Right lung (tissue), 5 donors: ENCODE results near the gene ACOT12. TPM values are rescaled to one million over a fixed set of nuclear protein-coding genes. Genes with fewer than 3 reads are reported as not detected.
"Not testable (repeated sequence)": the region's sequence is repeated elsewhere in the genome, so short reads cannot be mapped to it uniquely, and the experiment has no call there.

ENCODE experiments used
- DNase-seq, 2 donors: peaks; one replicate each; pipeline ENCODE4 v3.0.0-alpha.2; 2013
- polyA plus RNA-seq, 5 donors: library from polyadenylated mRNA; unstranded; fragments of 120-200 nt; gene quantifications; one replicate each; pipeline versions ENCODE4 v1.2.1 to v1.2.3, GENCODE V29; 2013; ENCODE audit warnings: inconsistent platforms in 1 of 5, low replicate concordance in 1 of 5; ENCODE audit not compliant: insufficient read length in 5 of 5, insufficient read depth in 1 of 5

The ACOT12 gene
- polyA plus RNA-seq, 5 donors: 0.25 to 0.54 (median 0.37) TPM

DNA sequence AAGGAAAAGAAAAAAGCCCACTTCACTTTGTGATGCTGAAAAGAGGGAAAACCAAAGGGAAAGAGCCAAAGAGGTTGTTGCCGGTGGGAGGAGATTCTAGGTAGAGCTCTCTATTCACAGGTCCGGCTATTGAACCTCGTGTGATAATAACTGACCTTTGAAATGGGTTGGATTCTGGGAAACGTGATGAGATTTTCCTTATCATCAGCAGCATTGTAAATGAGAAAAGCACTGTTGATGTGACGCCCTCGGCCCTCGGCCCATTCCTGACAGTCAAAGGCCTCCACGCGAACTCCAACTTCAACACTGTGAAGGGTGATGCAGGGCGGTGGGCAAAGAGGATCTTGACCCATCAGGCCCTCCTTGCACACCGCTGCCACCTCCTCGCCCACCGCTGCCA, 49.2 kb downstream of the ACOT12 start:
- DNase-seq: no peak

DNA sequence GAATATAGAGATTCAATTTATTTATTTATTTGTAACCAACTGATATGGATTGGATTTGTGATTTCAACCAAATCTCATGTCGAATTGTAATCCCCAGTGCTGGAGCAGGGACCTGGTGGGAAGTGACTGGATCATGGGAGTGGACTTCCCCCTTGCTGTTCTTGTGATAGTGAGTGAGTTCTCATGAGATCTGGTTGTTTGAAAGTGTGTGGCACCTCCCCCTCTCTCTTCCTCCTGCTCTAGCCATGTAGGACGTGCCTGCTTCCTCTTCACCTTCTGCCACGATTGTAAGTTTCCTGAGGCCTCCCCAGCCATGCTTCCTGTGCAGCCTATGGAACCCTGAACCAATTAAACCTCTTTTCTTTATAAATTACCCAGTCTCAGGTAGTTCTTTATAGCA, 55.7 kb downstream of the ACOT12 start:
- not testable (repeated sequence) for DNase-seq

DNA sequence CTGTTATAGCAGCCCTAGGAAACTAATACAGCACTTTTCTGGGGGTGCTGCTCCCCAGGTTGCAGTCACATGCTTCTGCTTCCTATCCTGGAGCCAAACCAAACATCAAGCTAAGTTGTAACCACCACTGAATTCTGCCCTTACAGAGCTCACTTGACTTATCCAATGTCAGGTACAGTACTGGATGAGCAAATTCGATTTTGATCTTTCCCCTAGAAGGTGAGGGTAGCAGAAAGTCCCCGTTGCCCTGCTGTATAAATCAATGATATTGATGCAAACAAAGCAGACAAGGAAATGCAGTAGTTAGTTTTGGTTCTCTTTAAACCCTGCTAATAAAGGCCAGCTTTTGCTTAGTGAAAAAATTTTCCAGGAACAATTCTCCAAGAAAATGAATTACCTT, 56.1 kb downstream of the ACOT12 start:
- DNase-seq: no peak

DNA sequence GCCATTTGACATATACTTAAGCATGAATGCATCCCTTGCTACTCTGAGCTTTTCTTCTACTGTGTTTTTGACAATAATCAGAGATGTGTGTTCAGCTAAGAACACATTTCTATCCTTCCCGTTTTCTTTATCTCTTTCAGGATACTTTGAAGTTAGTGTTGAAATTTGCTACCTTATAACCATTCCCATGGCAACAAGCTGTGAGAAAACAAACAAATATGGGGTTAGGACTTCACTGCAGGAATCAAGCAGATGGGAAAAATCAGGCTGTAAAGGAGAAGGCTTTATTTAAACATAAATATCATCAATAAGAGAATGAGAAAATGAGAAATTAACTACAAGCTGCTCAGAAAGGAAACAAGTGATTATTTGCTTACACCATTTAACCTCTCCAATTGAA, 57.4 kb downstream of the ACOT12 start:
- no peak for DNase-seq

DNA sequence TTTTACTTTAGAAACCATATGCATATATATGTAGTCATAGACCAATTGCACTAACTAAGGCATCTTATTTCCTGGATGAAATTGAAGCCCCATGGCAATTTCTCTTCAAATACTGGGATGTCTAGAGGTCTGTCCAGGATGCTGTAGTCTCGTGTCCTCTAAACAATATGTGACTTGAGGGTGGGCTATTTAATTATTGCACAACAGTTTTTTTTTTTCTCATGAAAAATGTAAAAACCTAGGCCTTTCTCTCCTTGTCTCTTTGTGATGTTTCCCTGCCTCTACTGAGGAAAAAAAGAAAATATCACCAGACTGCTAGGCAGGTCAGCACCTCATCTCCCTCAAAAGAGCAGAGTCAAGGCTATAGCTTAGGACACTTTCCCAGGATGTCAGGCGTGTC, 58.0 kb downstream of the ACOT12 start:
- DNase-seq: no peak

DNA sequence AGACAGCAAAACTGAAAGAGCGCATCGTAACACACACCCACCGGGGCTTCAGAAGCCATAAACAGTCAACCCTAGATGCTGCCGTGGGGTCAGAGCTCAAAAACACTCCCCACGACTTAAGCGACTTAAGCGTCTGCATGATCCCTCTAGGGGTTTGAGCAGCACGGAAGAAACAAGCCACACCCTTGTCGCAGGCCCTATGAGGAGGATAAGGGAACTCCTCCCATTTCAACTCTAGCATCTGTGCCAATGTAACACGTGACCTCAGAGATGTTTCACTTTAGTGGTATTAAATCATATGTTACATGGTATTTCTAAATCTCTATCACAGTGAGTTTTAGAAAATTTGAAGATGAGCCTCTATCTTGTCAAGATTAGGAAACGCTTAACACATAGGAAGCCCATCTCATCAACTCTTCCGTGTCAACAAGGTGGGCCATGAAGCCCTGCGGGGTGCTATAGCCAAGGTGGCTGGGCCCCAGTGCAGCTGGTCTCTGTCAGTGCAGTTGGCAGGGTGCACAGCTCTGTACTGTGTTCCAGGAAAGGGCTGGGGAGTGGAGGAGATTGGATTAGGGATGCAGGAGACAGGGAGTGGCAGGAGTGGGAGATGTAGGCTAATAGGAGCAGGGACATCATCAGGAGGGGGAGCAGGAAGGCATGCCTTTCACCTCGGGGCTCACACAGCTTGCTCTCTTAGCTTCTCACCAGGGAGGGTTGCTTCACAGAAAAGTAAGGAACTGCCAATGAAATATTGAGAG, 59.5 kb downstream of the ACOT12 start:
- DNase-seq: no peak

DNA sequence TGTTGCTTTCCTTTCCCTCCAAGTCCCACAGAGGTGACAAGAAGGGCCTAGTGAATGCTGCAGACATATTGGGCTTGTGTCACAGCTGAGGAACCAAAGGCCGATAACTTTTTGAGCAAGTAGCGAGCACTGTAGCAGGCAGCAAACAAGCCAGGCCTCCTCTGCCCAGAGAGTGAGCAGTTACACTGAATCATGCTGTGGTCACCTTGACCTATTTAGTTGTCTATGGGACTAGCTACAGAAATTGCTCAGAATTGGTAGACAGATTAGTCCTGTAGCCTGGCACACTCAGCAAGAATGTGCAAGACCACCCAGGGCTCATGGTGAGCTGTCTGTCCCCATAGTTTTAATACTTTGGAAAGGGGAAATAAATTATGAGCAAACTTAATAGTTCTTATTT, 67.4 kb downstream of the ACOT12 start:
- no peak for DNase-seq

DNA sequence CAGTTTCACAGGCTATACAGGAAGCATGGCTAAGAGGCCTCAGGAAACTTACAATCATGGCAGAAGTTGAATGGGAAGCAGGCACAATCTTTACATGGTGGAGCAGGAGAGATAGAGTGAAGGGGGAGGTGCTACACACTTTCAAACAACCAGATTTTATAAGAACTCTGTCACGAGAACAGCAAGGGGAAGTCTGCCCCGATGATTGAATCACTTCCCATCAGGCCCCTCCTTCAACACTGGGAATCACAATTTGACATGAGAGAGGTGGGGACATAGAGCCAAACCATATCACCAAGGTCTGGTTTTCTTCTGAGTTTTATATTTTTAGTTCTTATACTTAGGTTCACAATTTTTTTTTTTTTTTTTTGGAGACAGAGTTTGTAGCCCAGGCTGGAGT, 76.4 kb downstream of the ACOT12 start:
- DNase-seq: no peak

DNA sequence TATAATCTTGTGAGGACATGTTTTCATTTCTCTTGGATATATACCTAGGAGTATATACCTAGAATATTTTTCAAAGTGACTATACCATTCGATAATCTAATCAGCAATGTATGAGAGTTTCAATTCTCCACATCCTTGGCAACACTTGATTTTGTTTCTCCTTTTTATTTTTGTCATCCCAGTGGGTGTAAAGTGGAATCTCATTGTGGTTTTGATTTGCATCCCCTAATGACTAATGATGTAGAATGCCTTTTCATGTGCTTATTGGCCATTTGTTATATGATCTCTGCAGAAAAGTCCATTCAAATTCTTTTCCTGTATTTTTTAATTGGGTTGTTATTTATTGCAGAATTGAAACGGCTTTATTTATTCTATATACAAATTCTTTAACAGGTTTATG, 77.4 kb downstream of the ACOT12 start:
- DNase-seq: no peak

DNA sequence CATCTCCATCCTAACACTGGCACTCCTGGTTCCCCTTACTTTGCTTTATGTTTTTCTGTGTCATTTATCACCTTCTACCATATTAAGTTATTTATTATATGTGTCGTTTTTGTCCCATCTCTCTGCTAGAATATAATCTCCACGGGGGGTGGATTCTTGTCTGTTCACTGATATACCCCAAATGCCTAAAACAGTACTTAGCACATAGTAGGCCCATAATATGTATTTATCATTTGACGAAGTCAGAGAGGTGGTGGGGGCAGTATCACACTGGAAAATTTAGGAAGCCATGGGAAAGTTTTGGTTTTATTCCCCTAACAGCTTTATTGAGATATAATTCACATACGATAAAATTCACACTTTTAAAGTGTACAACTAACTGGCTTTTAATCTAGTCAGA, 78.1 kb downstream of the ACOT12 start:
- no peak for DNase-seq

DNA sequence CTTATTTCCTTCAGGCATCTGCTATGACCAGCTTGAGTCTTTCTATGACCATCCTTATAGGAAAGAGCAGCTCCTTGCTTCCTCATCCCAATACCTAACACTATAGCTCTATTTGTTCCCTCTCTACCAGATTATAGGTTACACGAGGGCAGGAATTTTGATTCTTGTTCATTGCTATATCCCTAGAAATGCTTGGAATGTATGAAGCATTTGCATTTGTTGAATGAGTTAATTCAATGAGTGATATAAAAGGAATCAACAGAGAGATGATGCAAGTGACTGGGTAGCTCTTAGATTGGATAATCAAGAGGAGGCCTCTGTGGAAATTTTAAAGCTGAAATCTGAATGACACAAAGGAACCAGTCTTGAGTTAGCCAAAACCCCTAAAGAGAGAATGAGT, 78.6 kb downstream of the ACOT12 start:
- DNase-seq: no peak

DNA sequence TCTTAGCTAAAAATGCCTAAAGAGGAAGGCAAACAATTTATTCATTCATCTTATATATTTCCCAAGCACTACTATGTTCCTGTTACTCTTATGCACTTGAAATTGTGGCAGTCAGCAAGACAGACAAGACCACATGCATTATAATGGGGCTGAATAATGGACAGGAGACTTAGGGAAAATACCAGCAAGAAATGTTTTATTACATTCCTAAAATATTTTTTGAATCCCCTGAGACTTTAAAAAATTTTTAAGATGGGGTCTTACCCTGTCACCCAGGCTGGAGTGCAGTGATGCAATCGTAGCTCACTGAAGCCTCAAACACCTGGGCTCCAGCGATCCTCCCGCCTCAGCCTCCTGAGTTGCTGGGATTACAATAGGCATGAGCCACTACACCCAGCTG, 79.4 kb downstream of the ACOT12 start:
- DNase-seq: no peak

DNA sequence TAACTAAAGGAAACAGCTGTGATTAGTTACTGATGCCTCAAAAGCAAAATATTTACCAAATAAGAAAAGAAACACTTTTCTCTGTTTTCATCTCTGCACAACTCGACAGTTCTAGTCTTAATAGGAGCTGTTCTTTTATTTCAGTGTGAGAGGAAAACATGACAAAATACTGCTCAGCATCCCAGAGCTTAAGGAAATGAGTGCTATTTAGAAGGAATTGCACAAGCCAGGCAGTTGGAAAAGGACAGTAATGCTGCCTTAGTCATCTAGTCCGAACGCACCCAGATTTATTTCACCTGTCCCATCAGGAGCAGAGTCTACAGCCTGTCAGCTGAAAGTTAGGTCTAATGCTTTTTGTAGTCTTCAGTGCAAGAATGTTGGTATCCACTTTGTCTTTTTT, 80.2 kb downstream of the ACOT12 start:
- DNase-seq: no peak

DNA sequence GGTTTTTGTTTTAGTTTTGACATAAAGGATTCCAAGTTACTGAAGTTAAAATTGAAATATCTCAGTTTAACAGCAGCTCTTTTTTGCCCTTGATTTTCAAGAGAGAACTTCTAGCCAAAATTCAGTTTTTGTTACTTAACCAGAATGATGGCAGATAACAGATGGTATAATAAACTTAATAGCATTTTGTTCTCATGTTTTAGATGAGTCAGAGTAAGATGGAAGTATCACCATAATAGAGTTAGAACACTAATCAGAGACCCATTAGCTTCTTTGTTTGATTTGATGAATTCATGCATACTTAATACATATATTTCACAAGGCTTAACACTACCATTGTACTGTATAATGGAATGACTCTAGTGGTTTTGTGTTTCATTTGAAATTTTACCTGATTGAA, 80.7 kb downstream of the ACOT12 start:
- no peak for DNase-seq

DNA sequence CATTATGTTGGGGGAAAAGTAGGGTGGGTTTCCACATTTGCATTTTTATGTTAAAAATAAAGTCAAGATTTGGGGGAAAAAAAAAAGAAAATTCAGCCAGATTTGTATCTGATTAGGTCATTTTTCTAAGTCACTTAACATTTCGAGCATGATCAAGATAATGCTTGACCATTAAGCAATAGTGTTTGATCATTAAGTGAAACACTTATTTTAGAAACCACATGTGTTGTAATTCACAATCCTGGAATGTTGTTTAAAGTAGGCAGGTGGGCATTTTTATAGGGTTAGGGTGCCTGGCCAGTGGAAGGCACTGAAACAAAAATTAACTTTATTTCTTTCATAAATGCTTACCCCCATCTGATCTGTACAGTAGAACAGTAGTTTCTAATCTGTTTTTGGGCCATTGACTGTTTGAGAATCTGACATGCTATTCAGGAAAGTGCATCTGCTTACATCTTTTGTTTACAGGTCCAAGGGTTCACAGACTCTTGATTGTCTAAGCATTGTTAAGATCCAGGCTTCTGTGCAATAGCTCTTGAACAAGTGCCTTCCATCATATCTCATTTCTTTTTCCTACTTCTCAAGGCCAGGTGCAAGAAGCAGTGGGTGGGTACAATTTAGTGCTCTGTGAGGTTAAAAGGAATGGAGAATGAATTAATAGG, 83.4 kb downstream of the ACOT12 start:
- no peak for DNase-seq

DNA sequence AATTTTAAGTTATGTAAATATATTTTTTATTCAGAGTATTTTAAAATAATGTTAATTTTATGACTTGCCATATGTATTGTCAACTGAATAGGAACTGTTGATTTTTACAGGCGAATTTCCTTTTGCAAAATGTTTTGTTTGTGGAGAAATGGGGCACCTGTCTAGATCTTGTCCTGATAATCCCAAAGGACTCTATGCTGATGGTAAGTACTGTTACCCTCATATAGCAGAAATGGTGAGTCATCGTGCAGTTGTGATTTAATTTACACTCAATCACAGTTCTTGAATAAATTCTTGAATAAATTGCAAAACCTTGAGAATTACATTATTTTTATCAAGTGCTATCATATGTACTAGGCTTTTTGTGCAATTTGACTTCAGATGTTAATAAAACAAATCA, 85.1 kb downstream of the ACOT12 start:
- no peak for DNase-seq

DNA sequence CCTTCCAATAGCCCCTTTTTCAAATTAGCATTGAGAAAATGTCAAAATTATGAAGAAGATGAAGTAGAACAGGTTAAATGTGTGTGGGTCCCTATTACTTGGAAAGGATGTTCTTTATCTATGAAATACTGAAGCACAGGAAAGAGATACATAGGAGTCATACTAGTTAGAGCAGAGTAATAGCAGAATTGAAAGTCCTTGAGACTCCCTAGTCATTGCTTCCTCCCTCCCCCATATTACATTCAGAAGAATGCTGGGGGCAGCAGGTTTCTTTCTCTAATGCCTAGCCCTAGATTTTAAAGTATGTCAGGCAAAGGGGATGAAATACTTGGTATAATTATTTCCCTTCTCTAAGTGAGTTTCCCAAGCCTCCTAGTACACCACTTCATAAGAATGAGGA, 88.1 kb downstream of the ACOT12 start:
- DNase-seq: no peak

DNA sequence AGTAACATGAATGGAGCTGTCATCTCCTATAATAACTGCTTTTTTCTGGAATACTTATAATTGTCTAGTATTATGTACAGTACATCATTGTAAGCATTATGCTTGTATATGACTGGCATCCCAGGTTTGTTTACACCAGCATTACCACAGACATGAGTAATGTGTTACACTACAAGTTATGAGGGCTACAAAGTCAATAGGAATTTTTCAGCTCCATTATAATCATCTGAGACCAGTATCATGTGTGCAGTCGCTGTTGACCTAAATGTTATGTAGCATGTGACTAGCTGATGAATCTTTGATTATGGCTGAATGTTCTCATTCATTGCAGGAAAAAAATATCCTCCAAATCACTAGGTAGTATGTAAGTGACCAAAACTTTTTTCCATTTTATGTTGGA, 90.4 kb downstream of the ACOT12 start:
- no peak for DNase-seq

DNA sequence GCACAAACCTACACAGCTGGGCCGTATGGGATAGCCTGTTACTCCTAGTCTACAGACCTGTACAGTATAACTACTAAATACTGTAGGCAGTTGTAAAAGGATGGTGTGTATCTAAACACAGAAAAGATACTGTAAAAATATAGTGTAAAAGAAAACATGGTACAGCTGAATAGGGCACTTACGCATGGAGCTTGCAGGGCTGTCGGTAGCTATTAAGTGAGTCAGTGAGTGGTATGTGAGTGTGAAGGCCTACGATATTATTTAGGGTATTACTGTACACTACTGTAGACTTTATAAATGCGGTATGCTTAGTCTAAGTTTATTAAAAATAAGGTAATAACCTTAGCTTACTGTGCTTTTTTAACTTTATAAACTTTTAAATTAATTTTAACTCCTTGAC, 91.3 kb downstream of the ACOT12 start:
- DNase-seq: no peak

DNA sequence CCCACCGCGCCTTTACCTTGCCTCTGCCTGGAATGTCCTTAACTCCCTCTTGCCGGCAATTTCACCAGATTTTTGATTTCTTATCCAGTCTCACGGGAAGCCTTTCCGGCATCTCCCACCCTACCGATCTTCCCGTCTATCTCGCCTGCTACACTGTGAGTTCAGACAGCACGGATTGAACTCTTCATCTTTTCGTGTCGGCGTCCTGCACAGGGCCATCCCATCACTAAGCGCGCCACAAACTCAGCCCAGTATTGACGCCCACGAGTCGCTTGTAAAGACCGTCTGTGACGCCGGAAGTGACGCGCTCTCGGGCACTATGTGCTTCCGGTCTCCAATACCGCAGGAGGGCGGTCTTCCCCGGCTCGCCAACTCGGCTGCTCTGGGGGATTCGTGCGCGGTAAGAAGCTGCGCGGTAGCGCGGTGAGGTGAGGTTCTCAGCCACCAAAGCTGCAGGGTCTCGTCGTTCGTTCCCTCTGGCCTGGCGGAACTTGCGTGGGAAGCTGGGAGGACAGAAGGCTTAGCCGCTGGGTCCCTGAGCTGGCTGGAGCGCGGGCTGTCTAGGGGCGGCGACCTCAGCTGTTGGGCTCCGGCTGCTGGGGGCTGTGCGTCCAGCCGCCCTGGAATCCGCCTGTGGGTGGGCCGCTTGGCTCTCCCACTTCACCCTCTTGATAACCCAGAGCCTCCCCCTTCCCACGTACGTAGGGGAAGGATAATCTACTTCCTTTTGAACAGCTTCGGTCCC, 92.5 kb downstream of the ACOT12 start, which contains the start of gene ZCCHC9:
Gene ZCCHC9, plus strand, starts transcription at position 317 of the 745 bp plus-strand sequence. CDS start 3,171 bp downstream, outside the sequence.
- peak; percentile 94 to 95 for DNase-seq

DNA sequence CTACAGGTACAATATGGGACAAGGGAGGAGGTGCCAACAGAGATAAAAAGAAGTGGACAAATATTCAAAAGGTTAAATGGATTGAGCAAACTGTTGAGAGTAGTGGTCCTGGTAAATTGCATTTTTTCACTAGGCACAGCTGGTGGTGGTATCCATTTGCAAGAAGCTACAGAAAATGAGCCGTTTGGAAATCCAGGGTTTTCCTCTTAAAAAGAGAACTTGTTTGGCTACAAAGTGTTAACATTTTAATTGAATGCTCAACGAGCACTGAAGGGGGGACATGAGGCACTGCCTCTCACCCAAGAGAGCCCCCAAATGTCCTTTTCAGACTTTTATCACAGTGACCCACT, 93.0 kb downstream of the ACOT12 start:
- DNase-seq: peak in 1 of 2 donors; percentile 2

DNA sequence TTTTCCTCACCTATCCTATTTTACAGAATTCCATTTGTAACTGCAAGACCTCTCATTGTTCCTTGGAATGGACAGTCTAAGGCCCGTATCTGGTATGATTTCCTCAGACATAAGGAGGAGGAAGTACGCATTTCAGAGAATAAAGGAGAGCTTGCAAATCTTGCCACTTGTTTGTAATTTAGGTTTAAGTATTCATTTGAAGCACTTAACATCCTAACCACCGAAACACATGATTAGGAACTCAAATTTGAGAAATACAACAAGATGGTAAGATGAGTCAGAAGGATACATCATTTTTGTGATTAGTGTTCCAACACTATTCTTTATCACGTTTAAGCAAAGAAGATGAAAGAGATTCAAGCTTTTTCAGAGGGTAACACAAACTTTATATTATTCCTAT, 96.4 kb downstream of the ACOT12 start:
- no peak for DNase-seq

DNA sequence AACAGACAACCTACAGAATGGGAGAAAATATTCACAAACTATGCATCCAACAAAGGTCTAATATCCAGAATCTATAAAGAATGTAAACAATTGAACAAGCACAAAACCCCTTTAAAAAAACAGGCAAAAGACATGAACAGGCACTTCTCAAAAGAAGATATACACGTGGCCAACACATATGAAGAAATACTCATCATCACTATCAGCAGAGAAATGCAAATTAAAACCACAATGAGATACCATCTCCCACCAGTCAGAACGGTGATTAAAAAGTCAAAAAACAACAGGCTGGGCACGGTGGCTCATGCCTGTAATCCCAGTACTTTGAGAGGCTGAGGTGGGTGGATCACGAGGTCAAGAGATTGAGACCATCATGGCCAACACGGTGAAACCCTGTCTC, 99.9 kb downstream of the ACOT12 start:
- not testable (repeated sequence) for DNase-seq
